ENCODE data around the gene C1QTNF1.

C1QTNF1 gene

GRCh38 chr17:79079421-79080200 is 55.6 kb downstream of the C1QTNF1 start:
- no peak overlapping the region for H3K4me3 ChIP-seq (ENCODE audit: low read depth, low read length)
- no peak for TF ChIP-seq CTCF (IDR thresholded peaks at IDR 0.05; ENCODE audit: insufficient read depth, low read length, missing control alignments)
- CTCF ChIA-PET, result interaction anchor here (0.8 to 3.4 kb wide), 3 partner anchors 8 to 313 kb away, joined by 3 to 25 read pairs (median 4); no protein-coding TSS in a partner anchor
- POLR2A ChIA-PET, result no interaction called here
- DNase-seq (ENCODE audit: low read depth, low spot score), result no peak

- TF ChIP-seq CTCF (IDR thresholded peaks at IDR 0.05; ENCODE audit: insufficient read depth, low read length, missing control alignments), result no peak
- DNase-seq (ENCODE audit: low read depth, low spot score), result no peak
- ChIA-PET CTCF (interaction anchor here (2.4 to 8.3 kb wide), 4 partner anchors 7 to 60 kb away, joined by 11 to 105 read pairs (median 52); no protein-coding TSS in a partner anchor), POLR2A (no interaction called here)
- H3K4me3 ChIP-seq (ENCODE audit: low read depth, low read length), result no peak overlapping the region
Observed at GRCh38 chr17:79080349-79080748, 56.4 kb downstream of the C1QTNF1 start.

GRCh38 chr17:79080761-79081290 is 56.9 kb downstream of the C1QTNF1 start:
- DNase-seq (ENCODE audit: low read depth, low spot score), result no peak
- ChIA-PET POLR2A (no interaction called here), CTCF (interaction anchor here (0.6 to 8.3 kb wide), 6 partner anchors 8 to 61 kb away, joined by 3 to 105 read pairs (median 32); partner anchors contain the start of gene ENGASE)
- TF ChIP-seq CTCF (IDR thresholded peaks at IDR 0.05; ENCODE audit: insufficient read depth, low read length, missing control alignments), result no peak
- H3K4me3 ChIP-seq (ENCODE audit: low read depth, low read length), result no peak overlapping the region

- H3K4me3 ChIP-seq (ENCODE audit: low read depth, low read length), result no peak overlapping the region
- ChIA-PET CTCF (interaction anchor here (0.6 to 10.9 kb wide), 25 partner anchors 9 to 689 kb away, joined by 3 to 473 read pairs (median 7); partner anchors contain the start of gene ENGASE), POLR2A (no interaction called here)
- TF ChIP-seq CTCF (IDR thresholded peaks at IDR 0.05; ENCODE audit: insufficient read depth, low read length, missing control alignments), result no peak
- DNase-seq (ENCODE audit: low read depth, low spot score), result no peak
Observed at GRCh38 chr17:79081571-79082276, 57.8 kb downstream of the C1QTNF1 start.

- DNase-seq (ENCODE audit: low read depth, low spot score), result no peak
Observed at GRCh38 chr17:79082311-79083190, 58.6 kb downstream of the C1QTNF1 start.

More at GRCh38 chr17:79082311-79083190, 58.6 kb downstream of the C1QTNF1 start:
- peak; percentile 94 for TF ChIP-seq CTCF (IDR thresholded peaks at IDR 0.05; ENCODE audit: insufficient read depth, low read length, missing control alignments)
- ChIA-PET POLR2A (no interaction called here), CTCF (interaction anchor here (0.6 to 10.9 kb wide), 27 partner anchors 10 to 688 kb away, joined by 3 to 473 read pairs (median 6); partner anchors contain the start of gene ENGASE)
- H3K4me3 ChIP-seq (ENCODE audit: low read depth, low read length), result no peak overlapping the region
